Activated T-cell treated with anti-CD3 and anti-CD28 coated beads, Interleukin-2, amount 50 U/mL, for 1 hour (primary cell): ENCODE data around the gene TGDS.
A peak's percentile ranks its signal among the peaks of the same experiment; 100 is the strongest.
"Not testable (repeated sequence)": the region's sequence is repeated elsewhere in the genome, so short reads cannot be mapped to it uniquely, and the experiment has no call there.

Source experiments
- DNase-seq: peaks from one replicate; pipeline ENCODE4 v3.0.0-alpha.2; 2020

Gene TGDS, protein sequence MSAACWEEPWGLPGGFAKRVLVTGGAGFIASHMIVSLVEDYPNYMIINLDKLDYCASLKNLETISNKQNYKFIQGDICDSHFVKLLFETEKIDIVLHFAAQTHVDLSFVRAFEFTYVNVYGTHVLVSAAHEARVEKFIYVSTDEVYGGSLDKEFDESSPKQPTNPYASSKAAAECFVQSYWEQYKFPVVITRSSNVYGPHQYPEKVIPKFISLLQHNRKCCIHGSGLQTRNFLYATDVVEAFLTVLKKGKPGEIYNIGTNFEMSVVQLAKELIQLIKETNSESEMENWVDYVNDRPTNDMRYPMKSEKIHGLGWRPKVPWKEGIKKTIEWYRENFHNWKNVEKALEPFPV

GRCh38 chr13:94595950-94596574 is at the start of gene TGDS:
TSS of gene TGDS (minus strand) at chr13:94596152. CDS start at chr13:94596136, 16 bp downstream.
- peak; percentile 85 for DNase-seq

GRCh38 chr13:94641409-94641941 is 45.5 kb upstream of the TGDS start:
- no peak for DNase-seq

GRCh38 chr13:94640721-94641120 is 44.8 kb upstream of the TGDS start:
- no peak for DNase-seq

- DNase-seq = not testable (repeated sequence)
Measured at GRCh38 chr13:94637677-94638076, 41.7 kb upstream of the TGDS start.

DNA sequence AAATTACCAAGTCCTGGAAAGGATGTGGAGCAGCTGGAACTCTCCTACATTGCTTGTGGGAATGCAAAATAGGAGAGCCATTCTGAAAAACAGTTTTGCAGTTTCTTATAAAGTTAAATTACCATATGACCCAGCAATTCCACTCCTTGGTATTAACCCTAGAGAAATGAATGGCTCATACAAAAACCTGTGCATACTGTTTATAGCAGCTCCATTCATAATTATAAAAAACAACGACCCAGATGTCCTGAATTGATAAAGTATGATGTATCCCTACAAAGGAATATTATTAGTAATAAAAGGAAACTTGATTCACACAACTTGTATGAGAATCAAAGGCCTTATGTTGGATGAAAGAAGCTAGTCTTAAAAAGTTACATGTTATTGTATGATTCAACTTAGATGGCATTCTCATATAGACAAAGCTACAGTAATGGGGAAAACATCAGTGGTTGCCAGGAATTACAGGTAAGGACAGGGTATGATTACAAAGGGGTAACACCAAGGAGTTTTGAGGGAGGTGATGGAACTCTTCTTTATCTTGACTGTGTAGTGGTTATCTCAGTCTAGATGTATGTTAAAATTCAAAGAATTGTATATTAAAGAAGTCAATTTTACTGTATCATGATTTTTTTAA is 41.1 kb upstream of the TGDS start:
- DNase-seq = no peak

DNA sequence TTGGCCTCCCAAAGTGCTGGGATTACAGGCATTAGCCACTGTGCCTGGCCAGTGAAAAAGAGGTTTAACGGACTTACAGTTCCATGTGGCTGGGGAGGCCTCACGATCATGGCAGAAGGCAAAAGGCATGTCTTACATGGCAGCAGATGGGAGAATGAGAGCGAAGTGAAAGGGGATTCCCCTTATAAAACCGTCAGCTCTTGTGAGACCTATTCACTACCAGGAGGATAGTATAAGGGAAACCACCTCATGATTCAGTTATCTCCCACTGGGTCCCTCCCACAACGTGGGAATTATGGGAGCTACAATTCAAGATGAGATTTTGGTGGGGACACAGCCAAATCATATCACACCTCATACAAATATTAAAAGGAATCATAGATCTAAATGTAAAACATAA is 40.1 kb upstream of the TGDS start:
- not testable (repeated sequence) for DNase-seq

DNA sequence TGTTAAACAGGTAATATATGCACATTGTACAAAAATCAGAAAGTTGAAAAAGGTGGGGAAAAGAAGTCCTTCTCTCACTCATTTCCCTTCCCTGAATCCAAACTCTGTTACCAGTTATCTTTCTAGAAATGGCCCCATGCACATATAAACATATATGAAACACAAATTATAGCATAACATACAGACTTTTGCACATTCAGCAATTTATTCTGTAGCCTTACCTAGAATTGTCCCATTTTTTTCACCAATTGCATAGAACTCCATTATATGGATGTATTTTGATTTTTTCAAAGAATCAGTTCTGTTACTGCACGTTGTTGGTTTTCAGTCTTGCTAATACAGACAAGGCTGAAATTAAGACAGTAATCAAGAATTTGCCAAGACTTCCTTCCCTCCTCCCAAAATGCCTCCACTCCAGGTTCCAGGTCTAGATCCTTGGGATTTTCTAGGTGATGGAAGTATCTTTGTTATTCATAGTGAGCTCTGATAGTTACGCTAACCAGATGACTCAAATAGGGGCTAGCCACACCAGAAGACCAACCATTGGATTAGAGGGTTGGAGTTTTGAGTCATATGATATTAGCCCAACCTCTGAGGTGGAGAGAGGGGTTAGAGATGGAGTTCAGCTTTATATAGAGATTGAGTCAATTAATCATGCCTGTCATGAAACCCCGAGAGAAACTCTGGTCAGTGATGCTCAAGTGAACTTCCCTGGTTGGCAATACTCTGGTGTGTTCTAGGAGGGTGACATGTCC is 36.5 kb upstream of the TGDS start:
- no peak for DNase-seq

DNA sequence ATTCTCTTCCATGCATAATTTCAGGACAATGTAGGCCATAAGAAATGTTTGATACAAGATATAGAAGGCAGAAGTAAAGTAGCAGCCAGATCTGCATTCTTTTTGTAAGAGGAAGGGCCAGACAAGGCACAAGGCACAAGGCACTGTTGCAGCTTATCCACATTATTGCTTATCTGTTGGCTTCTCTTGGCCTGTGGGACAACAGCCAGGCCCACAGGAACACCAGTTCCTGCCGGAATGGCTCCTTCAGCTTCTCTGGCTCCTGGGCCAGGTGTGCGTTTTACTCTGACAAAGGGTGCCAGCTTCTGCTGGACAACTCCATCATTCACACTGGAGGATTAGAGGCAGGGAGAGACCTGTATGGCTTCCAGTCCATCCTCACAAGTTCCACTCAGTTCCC is 34.9 kb upstream of the TGDS start:
- DNase-seq = no peak

DNA sequence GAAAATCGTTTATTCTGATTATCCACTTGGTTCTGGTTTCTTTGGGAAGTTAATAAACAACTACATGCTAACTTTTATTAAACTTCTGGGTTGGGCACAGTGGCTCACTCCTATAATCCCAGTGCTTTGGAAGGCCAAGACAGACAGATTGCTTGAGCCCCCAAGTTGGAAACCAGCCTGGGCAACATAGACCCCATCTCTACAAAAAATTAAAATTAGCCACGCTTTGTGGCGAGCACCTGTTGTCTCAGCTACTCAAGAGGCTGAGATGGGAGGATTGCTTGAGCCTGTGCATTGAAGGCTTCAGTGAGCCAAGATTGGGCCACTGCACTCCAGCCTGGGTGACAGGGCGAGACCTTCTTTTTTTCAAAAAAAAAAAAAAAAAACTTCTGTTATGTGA is 27.4 kb upstream of the TGDS start:
- DNase-seq = no peak

DNA sequence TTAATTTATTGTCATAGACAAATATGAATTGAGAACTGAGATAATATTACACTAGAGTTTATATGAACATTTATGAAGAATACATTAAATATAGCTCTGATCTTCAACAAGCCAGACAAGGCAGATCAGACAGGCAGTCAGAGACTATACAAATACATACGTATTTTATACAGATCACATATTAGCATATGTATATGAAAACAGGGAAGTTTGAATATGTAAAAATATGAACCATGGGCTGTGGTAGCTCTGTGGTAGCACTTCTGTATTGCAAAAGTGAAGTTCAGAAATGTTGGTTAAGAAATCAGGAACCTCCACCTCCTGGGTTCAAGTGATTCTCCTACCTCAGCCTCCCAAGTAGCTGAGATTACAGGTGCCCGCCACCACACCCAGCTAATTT is 26.4 kb upstream of the TGDS start:
- no peak for DNase-seq

GRCh38 chr13:94620286-94620896 is 24.4 kb upstream of the TGDS start:
- no peak for DNase-seq

DNA sequence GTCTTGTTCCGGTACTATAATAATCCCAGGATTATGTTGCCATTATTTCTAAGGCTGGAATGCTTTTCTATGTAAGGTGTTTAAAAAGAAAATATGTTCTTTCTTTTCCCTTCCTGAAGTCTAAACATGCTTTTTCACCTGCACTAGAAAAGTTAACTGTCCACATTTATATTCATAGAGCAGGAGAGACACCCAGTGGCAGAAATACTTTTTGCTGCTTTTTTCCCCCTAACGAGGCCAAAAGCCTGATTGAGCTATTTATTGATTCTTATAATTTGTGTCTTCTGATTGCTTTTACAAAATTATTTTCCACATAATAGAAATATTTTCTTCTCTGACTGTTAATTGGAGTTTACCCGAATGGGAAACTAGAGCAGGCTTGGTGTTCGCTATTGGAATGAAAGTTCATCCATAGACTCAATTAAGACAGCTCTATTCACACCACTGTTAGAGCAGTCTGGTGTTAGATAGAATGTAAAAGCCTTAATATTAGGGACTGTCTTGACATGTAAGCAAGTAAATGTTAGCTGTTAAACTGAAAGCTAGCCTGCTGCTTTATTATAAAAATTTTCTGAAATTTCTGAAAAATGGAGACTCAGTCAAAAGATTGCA is 21.5 kb upstream of the TGDS start:
- no peak for DNase-seq

- DNase-seq = no peak
Measured at GRCh38 chr13:94613051-94613450, 17.1 kb upstream of the TGDS start.

DNA sequence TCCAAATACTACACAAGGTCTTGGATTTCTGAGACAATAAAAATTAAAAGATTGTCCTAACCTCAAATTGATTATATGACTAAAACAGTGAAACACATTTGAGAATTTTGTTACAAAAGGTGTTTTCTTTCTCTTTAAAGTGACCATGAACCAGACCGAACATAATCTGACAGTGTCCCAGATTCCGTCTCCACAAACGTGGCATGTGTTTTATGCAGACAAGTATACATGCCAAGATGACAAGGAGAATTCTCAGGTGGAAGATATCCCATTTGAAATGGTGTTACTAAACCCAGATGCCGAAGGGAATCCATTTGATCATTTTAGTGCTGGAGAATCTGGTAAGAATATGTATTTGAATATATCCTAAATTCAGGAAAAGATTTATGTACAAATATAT is 16.1 kb upstream of the TGDS start:
- DNase-seq = no peak

- DNase-seq = no peak
Measured at GRCh38 chr13:94610475-94610874, 14.5 kb upstream of the TGDS start.

DNA sequence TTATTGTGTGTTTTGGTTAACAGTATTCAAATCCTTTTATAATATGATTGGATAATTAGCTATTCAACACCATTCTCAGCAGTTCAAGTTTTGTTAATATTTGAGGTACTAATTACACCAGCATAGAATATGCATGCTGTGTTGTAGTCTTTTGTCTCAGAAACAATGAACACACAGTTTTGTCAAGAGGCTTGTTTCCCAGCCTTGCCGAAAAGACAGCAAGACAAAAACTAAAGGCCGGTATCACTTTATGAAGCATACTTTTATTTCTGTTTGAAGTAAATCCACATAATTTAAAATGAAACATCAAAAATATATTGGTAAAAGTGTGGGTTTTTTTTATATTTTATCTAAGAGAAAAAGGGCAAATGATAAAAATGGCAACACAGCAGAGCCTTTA is 13.2 kb upstream of the TGDS start:
- DNase-seq = no peak

DNA sequence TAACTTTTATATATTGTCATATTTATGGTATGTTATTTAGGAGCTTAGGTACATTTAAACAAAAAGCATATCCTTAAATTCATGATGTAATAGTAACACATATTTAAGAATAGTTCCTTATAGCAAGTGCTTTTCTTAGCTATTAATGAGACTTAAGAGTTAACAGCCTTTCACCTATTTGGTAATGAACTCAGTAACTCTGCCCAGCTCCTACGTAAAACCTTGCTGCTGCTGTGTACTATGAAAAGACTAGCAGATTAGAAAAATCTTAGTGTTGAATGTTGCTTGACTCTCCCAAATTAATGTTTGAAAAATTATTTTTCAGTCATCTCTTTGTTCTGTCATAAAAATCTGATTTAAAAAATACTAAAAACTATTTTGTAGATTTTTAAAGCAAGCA is 12.6 kb upstream of the TGDS start:
- DNase-seq = no peak

DNA sequence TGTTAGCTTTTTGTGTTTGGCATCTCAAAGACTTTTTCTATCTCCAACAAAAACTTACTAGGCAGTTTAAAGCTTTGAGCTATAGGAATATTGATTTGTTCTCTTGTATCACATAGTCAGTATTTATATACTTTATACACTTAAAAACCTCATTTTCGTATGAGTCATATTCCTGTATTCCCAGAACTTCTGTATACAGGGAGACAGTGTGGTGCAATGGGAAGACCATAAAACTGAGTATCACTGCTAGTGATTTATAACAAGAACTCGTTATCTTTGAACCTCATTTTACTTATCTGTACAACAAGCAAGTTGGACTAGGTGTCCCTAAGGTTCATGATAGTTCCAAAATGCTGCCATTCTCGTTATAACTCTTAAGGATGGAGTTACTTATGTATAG is 12.0 kb upstream of the TGDS start:
- no peak for DNase-seq

DNA sequence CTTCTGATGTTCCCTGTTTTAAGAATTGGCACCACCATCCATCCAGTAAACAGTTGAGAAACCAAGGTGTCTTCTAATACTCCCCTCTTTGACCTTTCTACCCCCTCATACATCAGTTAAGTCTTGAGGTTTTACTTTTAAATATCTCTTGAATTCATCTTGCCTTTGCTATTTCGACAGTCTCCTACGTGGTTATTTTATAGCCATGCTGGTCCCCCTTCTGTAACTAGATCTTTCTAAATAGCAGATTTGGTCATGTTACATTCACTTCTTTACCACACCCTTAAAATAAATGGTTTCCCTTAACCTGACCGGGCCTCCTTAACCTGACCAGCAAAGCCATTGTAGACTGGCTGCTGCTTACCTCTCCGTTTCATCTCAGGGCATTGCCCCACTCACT is 11.1 kb upstream of the TGDS start:
- no peak for DNase-seq

GRCh38 chr13:94602467-94602866 is 6.5 kb upstream of the TGDS start:
- no peak for DNase-seq

DNA sequence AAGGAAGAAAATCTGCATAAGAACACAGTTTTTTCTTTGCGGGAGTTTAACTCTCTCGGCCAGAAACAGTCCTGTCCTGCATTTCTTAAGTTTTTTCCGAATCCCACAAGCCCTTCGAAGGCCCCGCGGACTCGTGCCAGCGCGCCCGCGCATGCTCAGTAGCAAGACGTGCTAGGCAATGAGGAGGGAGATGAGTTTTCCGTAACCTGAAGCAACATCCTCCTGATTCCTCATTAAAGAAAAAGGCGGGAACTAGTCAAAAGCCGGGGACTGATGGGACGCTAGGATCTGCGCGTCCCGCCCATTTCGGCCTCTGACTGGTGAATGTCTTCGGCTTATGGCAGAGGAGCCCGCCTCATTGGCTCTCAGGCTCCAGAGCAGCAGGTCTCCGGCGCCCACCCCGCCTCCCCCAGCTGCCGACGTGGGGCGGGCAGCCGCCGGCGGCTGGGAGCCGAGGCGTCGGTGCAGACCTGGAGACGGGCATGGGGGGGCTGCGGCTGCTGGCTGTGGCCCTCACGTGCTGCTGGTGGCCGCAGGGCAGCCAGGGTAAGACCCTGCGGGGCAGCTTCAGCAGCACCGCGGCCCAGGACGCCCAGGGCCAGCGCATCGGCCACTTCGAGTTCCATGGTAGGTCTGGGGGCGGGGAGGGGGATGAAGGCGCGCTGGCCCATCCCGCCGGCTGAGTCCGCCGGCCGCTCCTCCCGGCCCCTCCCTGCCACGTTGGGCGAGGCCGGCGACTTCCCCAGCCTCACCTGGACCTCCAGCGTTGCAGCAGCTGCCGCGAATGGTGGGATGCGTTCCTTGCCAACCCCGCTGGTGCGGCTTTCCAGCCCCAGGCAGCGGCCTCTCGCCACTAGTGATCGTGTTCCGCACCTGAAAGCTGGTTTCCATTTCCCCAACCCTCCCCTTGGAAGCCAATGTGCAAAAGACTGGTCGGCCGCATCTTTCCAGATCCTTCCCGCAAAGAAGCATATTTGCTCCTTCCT is 5.8 kb upstream of the TGDS start, which contains the start of gene GPR180:
TSS of gene GPR180 (plus strand) at position 412 of the 986 bp plus-strand sequence. CDS start at position 483, 71 bp downstream.
- peak; percentile 86 for DNase-seq
